Measurements from ENCODE around the gene SLC35E3. TPM values are rescaled to one million over a fixed set of nuclear protein-coding genes. Genes with fewer than 3 reads are reported as not detected.
A peak's percentile ranks its signal among the peaks of the same experiment; 100 is the strongest.

Gene SLC35E3
- total and polyA plus RNA-seq, 2 donors (not counting 1 experiment from before 2014, with no cell fraction given) = 4.1 to 11.1 TPM

DNA sequence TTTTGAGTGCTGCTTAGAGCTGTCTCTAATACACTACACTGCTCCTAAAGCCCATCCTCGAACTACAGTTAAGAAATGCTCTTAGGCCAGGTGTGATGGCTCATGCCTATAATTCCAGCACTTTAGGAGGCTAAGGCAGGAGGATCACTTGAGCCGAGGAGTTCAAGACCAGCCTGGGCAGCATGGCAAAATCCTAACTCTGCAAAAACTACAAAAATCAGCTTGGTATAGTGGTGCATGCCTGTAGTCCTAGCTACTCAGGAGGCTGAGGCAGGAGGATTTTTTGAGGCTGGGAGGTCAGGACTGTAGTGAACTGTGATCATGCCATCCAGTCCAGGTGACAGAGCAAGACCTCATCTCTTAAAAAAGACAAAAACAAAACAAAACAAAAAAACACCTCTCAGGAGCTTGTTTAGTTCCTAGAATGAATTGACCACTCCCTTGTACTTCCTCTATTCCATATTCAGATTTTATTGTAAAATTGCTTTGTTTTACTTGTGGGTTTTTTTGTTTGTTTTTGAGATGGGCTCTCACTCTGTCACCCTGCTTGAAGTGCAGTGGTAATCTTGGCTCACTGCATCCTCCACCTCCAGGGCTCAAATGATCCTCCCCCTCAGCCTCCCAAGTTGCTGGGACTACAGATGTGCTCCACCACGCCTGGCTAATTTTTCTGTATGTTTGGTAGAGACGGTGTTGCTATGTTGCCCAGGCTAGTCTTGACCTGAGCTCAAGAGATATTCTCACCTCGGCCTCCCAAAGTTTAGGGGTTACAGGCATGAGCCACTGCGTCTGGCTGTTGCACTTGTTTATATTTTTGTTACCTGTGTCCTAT lies 75.6 kb downstream of the SLC35E3 start:
- H3K27ac ChIP-seq (ENCODE audit: insufficient read depth, low read length) = no peak overlapping the region
- H3K79me2 ChIP-seq (ENCODE audit: control insufficient read depth, insufficient read depth, low read length) = peaks cover 25% of the 10 kb centered on the region
- H3K36me3 ChIP-seq (ENCODE audit: control insufficient read depth, insufficient read depth, low read length) = peaks cover 9% of the 10 kb centered on the region

GRCh38 chr12:68823696-68824095 lies 77.7 kb downstream of the SLC35E3 start:
- H3K36me3 ChIP-seq (ENCODE audit: control insufficient read depth, insufficient read depth, low read length) = peaks cover 7% of the 10 kb centered on the region
- no peaks in the 10 kb centered on the region for H3K27me3 ChIP-seq (ENCODE audit: control insufficient read depth, insufficient read depth, low read length)
- H3K79me2 ChIP-seq (ENCODE audit: control insufficient read depth, insufficient read depth, low read length) = peaks cover 19% of the 10 kb centered on the region
- no peak overlapping the region for H2AFZ ChIP-seq (ENCODE audit: low read length)
- TF ChIP-seq CTCF (conservative IDR thresholded peaks at IDR 0.05 in 1 of 2, IDR thresholded peaks at IDR 0.05 in 1 of 2; ENCODE audit: low read depth in 1 of 2, low read length in 2 of 2) (no peak), EZH2 (IDR thresholded peaks at IDR 0.05; ENCODE audit: low read length, missing control alignments) (no peak)
- no peaks in the 10 kb centered on the region for H3K9me3 ChIP-seq (ENCODE audit: control insufficient read depth, insufficient read depth, low read depth, low read length)
- no peak overlapping the region for H3K4me3 ChIP-seq (replicated peaks in 1 of 4; ENCODE audit: control extremely low read depth in 1 of 4, insufficient read depth in 1 of 4, low read depth in 3 of 4, low read length in 4 of 4)
- peak in 1 of 2 donors; percentile 85 for DNase-seq (ENCODE audit: low read depth in 2 of 2)
- no peak overlapping the region for H3K4me2 ChIP-seq (ENCODE audit: extremely low read depth, insufficient read depth, low read length)
- H4K20me1 ChIP-seq (ENCODE audit: control insufficient read depth, extremely low read depth, insufficient read depth, low read length) = no peaks in the 10 kb centered on the region
- H3K27ac ChIP-seq (ENCODE audit: insufficient read depth, low read length) = no peak overlapping the region
- no peaks in the 10 kb centered on the region for H3K4me1 ChIP-seq (ENCODE audit: control insufficient read depth, extremely low read depth, insufficient read depth, low read length)
- H3K9ac ChIP-seq (ENCODE audit: insufficient read depth, low read length) = no peak overlapping the region

More for the DNA sequence above, 75.6 kb downstream of the SLC35E3 start:
- H2AFZ ChIP-seq (ENCODE audit: low read length) = no peak overlapping the region
- no peak overlapping the region for H3K9ac ChIP-seq (ENCODE audit: insufficient read depth, low read length)
- H3K4me3 ChIP-seq (replicated peaks in 1 of 4; ENCODE audit: control extremely low read depth in 1 of 4, insufficient read depth in 1 of 4, low read depth in 3 of 4, low read length in 4 of 4) = no peak overlapping the region
- no peaks in the 10 kb centered on the region for H3K4me1 ChIP-seq (ENCODE audit: control insufficient read depth, extremely low read depth, insufficient read depth, low read length)
- H3K27me3 ChIP-seq (ENCODE audit: control insufficient read depth, insufficient read depth, low read length) = no peaks in the 10 kb centered on the region
- no peak for DNase-seq (ENCODE audit: low read depth in 2 of 2)
- TF ChIP-seq CTCF (conservative IDR thresholded peaks at IDR 0.05 in 1 of 2, IDR thresholded peaks at IDR 0.05 in 1 of 2; ENCODE audit: low read depth in 1 of 2, low read length in 2 of 2) (no peak), EZH2 (IDR thresholded peaks at IDR 0.05; ENCODE audit: low read length, missing control alignments) (no peak)
- H3K4me2 ChIP-seq (ENCODE audit: extremely low read depth, insufficient read depth, low read length) = no peak overlapping the region
- H3K9me3 ChIP-seq (ENCODE audit: control insufficient read depth, insufficient read depth, low read depth, low read length) = no peaks in the 10 kb centered on the region
- no peaks in the 10 kb centered on the region for H4K20me1 ChIP-seq (ENCODE audit: control insufficient read depth, extremely low read depth, insufficient read depth, low read length)

DNA sequence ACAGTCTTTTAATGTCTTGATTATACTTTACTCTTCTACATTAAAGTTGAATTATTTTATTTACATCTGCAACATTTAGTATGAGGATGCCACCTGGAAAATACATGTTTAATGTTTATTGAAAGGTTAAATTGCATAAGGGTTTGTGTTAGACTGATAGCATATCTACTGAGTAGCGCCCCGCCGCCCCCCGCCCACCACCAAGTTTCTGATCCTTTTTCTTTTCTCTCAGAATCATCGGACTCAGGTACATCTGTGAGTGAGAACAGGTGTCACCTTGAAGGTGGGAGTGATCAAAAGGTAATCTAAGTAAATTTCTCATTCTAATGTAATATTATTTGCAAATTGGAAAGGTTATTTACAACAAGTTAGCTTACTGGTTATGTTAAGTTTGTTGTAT lies 78.2 kb downstream of the SLC35E3 start:
- Histone ChIP-seq H2AFZ (ENCODE audit: low read length) (no peak overlapping the region), H3K4me2 (ENCODE audit: extremely low read depth, insufficient read depth, low read length) (no peak overlapping the region), H3K4me1 (ENCODE audit: control insufficient read depth, extremely low read depth, insufficient read depth, low read length) (no peaks in the 10 kb centered on the region), H3K36me3 (ENCODE audit: control insufficient read depth, insufficient read depth, low read length) (peaks cover 7% of the 10 kb centered on the region), H3K4me3 (replicated peaks in 1 of 4; ENCODE audit: control extremely low read depth in 1 of 4, insufficient read depth in 1 of 4, low read depth in 3 of 4, low read length in 4 of 4) (no peak overlapping the region), H4K20me1 (ENCODE audit: control insufficient read depth, extremely low read depth, insufficient read depth, low read length) (no peaks in the 10 kb centered on the region), H3K9me3 (ENCODE audit: control insufficient read depth, insufficient read depth, low read depth, low read length) (no peaks in the 10 kb centered on the region), H3K27ac (ENCODE audit: insufficient read depth, low read length) (no peak overlapping the region), H3K27me3 (ENCODE audit: control insufficient read depth, insufficient read depth, low read length) (no peaks in the 10 kb centered on the region), H3K79me2 (ENCODE audit: control insufficient read depth, insufficient read depth, low read length) (peaks cover 19% of the 10 kb centered on the region), H3K9ac (ENCODE audit: insufficient read depth, low read length) (no peak overlapping the region)
- no peak for TF ChIP-seq EZH2 (IDR thresholded peaks at IDR 0.05; ENCODE audit: low read length, missing control alignments)
- no peak for DNase-seq (ENCODE audit: low read depth in 2 of 2)

All from fibroblast of lung (primary cell).